Measurements from ENCODE around the gene URM1.

The URM1 gene

DNA sequence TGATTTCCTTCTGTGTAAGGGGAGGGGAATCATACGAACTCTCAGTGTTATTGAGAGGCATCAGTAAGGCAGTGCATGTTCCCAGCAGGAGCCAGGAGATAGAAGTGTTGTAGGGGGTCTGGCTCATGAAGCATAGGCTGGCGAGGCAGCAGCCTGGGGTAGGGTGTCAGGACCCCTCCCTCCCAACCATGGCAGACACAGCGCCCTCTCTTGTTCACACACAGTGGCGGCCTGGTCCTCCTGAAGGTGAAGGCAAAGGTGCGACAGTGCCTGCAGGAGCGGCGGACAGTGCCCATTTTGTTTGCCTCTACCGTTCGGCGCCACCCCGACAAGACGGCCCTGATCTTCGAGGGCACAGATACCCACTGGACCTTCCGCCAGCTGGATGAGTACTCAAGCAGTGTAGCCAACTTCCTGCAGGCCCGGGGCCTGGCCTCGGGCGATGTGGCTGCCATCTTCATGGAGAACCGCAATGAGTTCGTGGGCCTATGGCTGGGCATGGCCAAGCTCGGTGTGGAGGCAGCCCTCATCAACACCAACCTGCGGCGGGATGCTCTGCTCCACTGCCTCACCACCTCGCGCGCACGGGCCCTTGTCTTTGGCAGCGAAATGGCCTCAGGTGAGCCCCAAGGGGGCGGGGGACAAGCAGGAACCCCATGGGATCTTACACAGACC, 26.1 kb upstream of the URM1 start:
- peaks cover 52% of the 10 kb centered on the region for H3K36me3 ChIP-seq (replicated peaks)
- no peak for TF ChIP-seq CTCF (IDR thresholded peaks at IDR 0.05; ENCODE audit: low read depth, low read length, missing control alignments)
- no peak for DNase-seq
- no peak overlapping the region for H3K4me3 ChIP-seq (ENCODE audit: low read depth, low read length)
- in situ Hi-C loops (cut with HindIII; ENCODE audit: low pct_ligation_motif_present, low sequenced_read_pairs): no loop called here
- no peaks in the 10 kb centered on the region for H3K27me3 ChIP-seq (replicated peaks)
- H3K27ac ChIP-seq: no peak overlapping the region

- no peak for DNase-seq
- H3K27me3 ChIP-seq (replicated peaks): no peaks in the 10 kb centered on the region
- no peak for TF ChIP-seq CTCF (IDR thresholded peaks at IDR 0.05; ENCODE audit: low read depth, low read length, missing control alignments)
- in situ Hi-C loops (cut with HindIII; ENCODE audit: low pct_ligation_motif_present, low sequenced_read_pairs): no loop called here
- no peak overlapping the region for H3K27ac ChIP-seq
- peaks cover 43% of the 10 kb centered on the region for H3K36me3 ChIP-seq (replicated peaks)
- no peak overlapping the region for H3K4me3 ChIP-seq (ENCODE audit: low read depth, low read length)
Observed at GRCh38 chr9:128349125-128349524, 22.0 kb upstream of the URM1 start.

- in situ Hi-C loops (cut with HindIII; ENCODE audit: low pct_ligation_motif_present, low sequenced_read_pairs): no loop called here
- DNase-seq: no peak
- Histone ChIP-seq H3K4me3 (ENCODE audit: low read depth, low read length) (no peak overlapping the region), H3K27me3 (replicated peaks) (no peaks in the 10 kb centered on the region), H3K27ac (no peak overlapping the region), H3K36me3 (replicated peaks) (peaks cover 37% of the 10 kb centered on the region)
- no peak for TF ChIP-seq CTCF (IDR thresholded peaks at IDR 0.05; ENCODE audit: low read depth, low read length, missing control alignments)
Observed at GRCh38 chr9:128349772-128350171, 21.4 kb upstream of the URM1 start.

- no peak for TF ChIP-seq CTCF (IDR thresholded peaks at IDR 0.05; ENCODE audit: low read depth, low read length, missing control alignments)
- Histone ChIP-seq H3K27me3 (replicated peaks) (no peaks in the 10 kb centered on the region), H3K4me3 (ENCODE audit: low read depth, low read length) (no peak overlapping the region), H3K27ac (no peak overlapping the region), H3K36me3 (replicated peaks) (peaks cover 21% of the 10 kb centered on the region)
- in situ Hi-C loops (cut with HindIII; ENCODE audit: low pct_ligation_motif_present, low sequenced_read_pairs): no loop called here
- no peak for DNase-seq
Observed at GRCh38 chr9:128355451-128355850, 15.7 kb upstream of the URM1 start.

DNA sequence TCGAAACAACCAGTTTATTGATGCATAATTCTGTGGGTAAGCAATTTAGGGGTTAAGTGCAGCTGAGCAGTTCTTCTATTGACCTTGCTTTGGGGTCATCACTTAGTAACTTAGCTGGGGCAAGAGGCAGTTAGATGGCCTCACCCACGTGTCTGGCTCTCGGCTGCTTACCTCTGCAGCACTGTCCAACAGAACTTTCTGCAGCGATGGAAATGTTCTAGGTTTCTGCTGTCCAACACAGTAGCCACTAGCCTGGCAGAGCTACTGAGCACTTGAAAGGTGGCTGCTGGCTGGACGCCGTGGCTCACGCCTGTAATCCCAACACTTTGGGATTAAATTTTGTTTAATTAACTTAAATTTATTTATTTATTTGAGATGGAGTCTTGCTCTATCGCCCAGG, 13.1 kb upstream of the URM1 start:
- no peak for TF ChIP-seq CTCF (IDR thresholded peaks at IDR 0.05; ENCODE audit: low read depth, low read length, missing control alignments)
- no peak for DNase-seq
- in situ Hi-C loops (cut with HindIII; ENCODE audit: low pct_ligation_motif_present, low sequenced_read_pairs): no loop called here
- no peak overlapping the region for H3K27ac ChIP-seq
- no peak overlapping the region for H3K4me3 ChIP-seq (ENCODE audit: low read depth, low read length)
- no peaks in the 10 kb centered on the region for H3K27me3 ChIP-seq (replicated peaks)
- peaks cover 13% of the 10 kb centered on the region for H3K36me3 ChIP-seq (replicated peaks)

DNA sequence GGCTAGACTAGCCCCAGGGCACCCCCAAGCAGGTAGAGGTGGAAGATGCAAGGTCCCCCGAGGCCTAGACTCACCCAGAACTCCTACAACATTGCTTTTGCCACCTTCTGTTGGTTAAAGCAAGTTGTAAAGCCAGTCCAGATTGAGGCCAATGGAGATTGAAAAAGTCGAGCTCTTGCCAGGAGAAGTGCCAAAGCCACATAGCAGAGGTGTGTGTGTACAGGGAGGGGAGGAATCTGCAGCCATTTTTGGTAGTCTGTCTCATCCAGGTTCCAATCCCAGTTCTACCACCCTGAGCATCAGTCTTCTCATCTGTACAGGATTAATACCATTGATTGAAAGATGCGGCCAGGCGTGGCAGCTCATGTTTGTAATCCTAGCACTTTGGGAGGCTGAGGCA, 12.3 kb upstream of the URM1 start:
- Histone ChIP-seq H3K27ac (no peak overlapping the region), H3K4me3 (ENCODE audit: low read depth, low read length) (no peak overlapping the region), H3K36me3 (replicated peaks) (peaks cover 13% of the 10 kb centered on the region), H3K27me3 (replicated peaks) (no peaks in the 10 kb centered on the region)
- TF ChIP-seq CTCF (IDR thresholded peaks at IDR 0.05; ENCODE audit: low read depth, low read length, missing control alignments): no peak
- in situ Hi-C loops (cut with HindIII; ENCODE audit: low pct_ligation_motif_present, low sequenced_read_pairs): no loop called here
- no peak for DNase-seq
